ENCODE results near the gene WWOX.

Gene WWOX

GRCh38 chr16:79261944-79262552, 1162.6 kb downstream of the WWOX start:
- Histone ChIP-seq H3K36me3 (no peaks in the 10 kb centered on the region), H3K4me3 (ENCODE audit: low read depth in 1 of 2, low read length in 1 of 2) (no peak overlapping the region), H3K4me1 (ENCODE audit: control insufficient read depth in 1 of 2, insufficient read depth in 1 of 2, low read depth in 1 of 2, low read length in 1 of 2) (no peaks in the 10 kb centered on the region), H3K27me3 (no peaks in the 10 kb centered on the region), H3K27ac (no peak overlapping the region), H3K9me3 (no peaks in the 10 kb centered on the region)
- TF ChIP-seq CTCF (IDR thresholded peaks at IDR 0.05), result no peak
